Activated CD8-positive, alpha-beta memory T cell treated with anti-CD3 and anti-CD28 coated beads, Interleukin-2, amount 50 U/mL, for 1 hour (primary cell): ENCODE measurements around the gene NUTF2.
A peak's percentile ranks its signal among the peaks of the same experiment; 100 is the strongest.

ENCODE experiments used
- DNase-seq: peaks from one replicate; pipeline ENCODE4 v3.0.0-alpha.2; 2020; ENCODE audit errors: extremely low read depth

NUTF2 gene

GRCh38 chr16:67837811-67838210 lies 8.9 kb upstream of the NUTF2 start:
- DNase-seq, result no peak

GRCh38 chr16:67841198-67841815 lies 5.4 kb upstream of the NUTF2 start:
- DNase-seq, result no peak

- peak; percentile 88 for DNase-seq
Observed at GRCh38 chr16:67841816-67842508, 4.8 kb upstream of the NUTF2 start, which contains the start of gene THAP11. Gene THAP11 (plus strand): TSS chr16:67842320. CDS start chr16:67842555, 235 bp downstream.

GRCh38 chr16:67842509-67843342 lies 4.0 kb upstream of the NUTF2 start:
- DNase-seq, result no peak

- no peak for DNase-seq
Observed at GRCh38 chr16:67843343-67843765, 3.4 kb upstream of the NUTF2 start.

- no peak for DNase-seq
Observed at GRCh38 chr16:67844497-67844896, 2.2 kb upstream of the NUTF2 start.

GRCh38 chr16:67845291-67846062 lies 1.3 kb upstream of the NUTF2 start:
- no peak for DNase-seq

- no peak for DNase-seq
Observed at GRCh38 chr16:67846063-67846319, 742 bp upstream of the NUTF2 start.

GRCh38 chr16:67847064-67847861 lies 530 bp downstream of the NUTF2 start, which contains the start of gene CENPT:
Gene CENPT (minus strand): TSS chr16:67847693. CDS start chr16:67833859, 13,834 bp downstream.
- no peak for DNase-seq

GRCh38 chr16:67848118-67848517 lies 1.4 kb downstream of the NUTF2 start:
- no peak for DNase-seq

GRCh38 chr16:67853670-67854069 lies 6.9 kb downstream of the NUTF2 start:
- DNase-seq, result no peak

- no peak for DNase-seq
Observed at GRCh38 chr16:67855789-67856188, 9.1 kb downstream of the NUTF2 start.

- DNase-seq, result no peak
Observed at GRCh38 chr16:67856927-67857546, 10.3 kb downstream of the NUTF2 start.

GRCh38 chr16:67857547-67858233 lies 11.0 kb downstream of the NUTF2 start:
- no peak for DNase-seq

- no peak for DNase-seq
Observed at GRCh38 chr16:67858500-67858899, 11.8 kb downstream of the NUTF2 start.

- no peak for DNase-seq
Observed at GRCh38 chr16:67860589-67861398, 14.1 kb downstream of the NUTF2 start.

GRCh38 chr16:67861877-67862276 lies 15.1 kb downstream of the NUTF2 start:
- DNase-seq, result no peak

GRCh38 chr16:67862623-67863583 lies 16.2 kb downstream of the NUTF2 start:
- DNase-seq, result no peak
